Epithelial cell of proximal tubule (primary cell): Measurements from ENCODE around the gene HLA-DQA1. TPM values are rescaled to one million over a fixed set of nuclear protein-coding genes. Genes with fewer than 3 reads are reported as not detected.
"Not testable (repeated sequence)": the region's sequence is repeated elsewhere in the genome, so short reads cannot be mapped to it uniquely, and the experiment has no call there.

Experiments used
- DNase-seq: peaks from one replicate; pipeline ENCODE4 v3.0.0-alpha.2; 2011; ENCODE audit warnings: low read depth
- H3K4me3 ChIP-seq: 2 replicates; pipeline ENCODE4 v1.5.1; 2011; ENCODE audit warnings: low read depth, mild to moderate bottlenecking, low read length
- CTCF ChIP-seq: conservative IDR thresholded peaks from 2 replicates; pipeline ENCODE4 v1.5.1; 2012; ENCODE audit warnings: low read depth, mild to moderate bottlenecking, low read length
- total RNA-seq: library from RNA; depleted of rRNA; stranded (reverse); fragments of >200 nt; gene quantifications from 2 replicates; pipeline ENCODE4 v1.2.3, GENCODE V29; 2015

HLA-DQA1 gene
- total RNA-seq, 1 donor from 2014 or later = not detected

DNA sequence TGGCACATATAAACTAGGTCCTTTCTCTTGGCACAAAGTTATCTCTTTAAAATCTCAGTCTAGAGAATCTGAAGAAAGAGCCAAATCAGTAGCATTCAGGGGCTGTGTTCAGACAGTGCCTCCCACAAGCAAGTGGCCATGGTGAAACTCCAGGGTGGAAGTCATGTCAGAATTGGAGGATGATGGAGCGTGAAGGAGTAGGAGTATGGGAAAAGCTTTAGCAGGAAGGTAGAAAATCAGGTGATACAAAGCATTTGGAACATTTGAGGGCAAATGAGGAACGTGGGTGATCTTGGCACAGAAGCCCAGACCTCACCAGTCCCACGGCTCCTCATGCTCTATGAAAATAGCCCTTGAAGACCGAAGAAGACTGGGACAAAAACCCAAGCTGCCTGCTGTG is 32.0 kb downstream of the HLA-DQA1 start:
- TF ChIP-seq CTCF = no peak
- DNase-seq = no peak
- H3K4me3 ChIP-seq = no peak overlapping the region

GRCh38 chr6:32669893-32670292 is 32.7 kb downstream of the HLA-DQA1 start:
- TF ChIP-seq CTCF = no peak
- H3K4me3 ChIP-seq = no peak overlapping the region
- DNase-seq = no peak

- H3K4me3 ChIP-seq, DNase-seq: not testable (repeated sequence)
Measured at GRCh38 chr6:32671908-32672307, 34.7 kb downstream of the HLA-DQA1 start.

- not testable (repeated sequence) for H3K4me3 ChIP-seq, DNase-seq
Measured at GRCh38 chr6:32674123-32674522, 36.9 kb downstream of the HLA-DQA1 start.

GRCh38 chr6:32679492-32679891 is 42.3 kb downstream of the HLA-DQA1 start:
- DNase-seq = no peak
- H3K4me3 ChIP-seq = no peak overlapping the region
- TF ChIP-seq CTCF = no peak

DNA sequence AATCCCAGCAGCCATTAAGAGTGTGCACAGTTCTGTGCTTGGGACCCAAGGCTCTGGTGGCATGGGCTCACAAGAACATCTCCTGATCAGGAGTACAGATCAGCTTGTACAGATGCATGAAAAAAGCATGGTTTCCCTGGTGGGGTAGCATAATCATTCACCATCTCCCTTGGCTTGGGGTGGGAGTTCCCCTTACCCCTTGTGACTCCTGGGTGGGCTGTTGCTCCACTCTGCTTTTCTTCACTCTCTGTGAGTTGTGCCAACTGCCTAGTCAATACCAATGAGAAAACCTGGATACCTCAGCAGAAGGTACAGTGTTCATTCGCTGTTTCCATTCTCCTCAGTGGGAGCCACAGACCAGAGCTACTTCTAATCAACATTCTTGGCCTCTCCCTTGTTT is 42.8 kb downstream of the HLA-DQA1 start:
- DNase-seq = no peak
- H3K4me3 ChIP-seq = no peak overlapping the region
- no peak for TF ChIP-seq CTCF

- DNase-seq = no peak
- no peak for TF ChIP-seq CTCF
- H3K4me3 ChIP-seq = no peak overlapping the region
Measured at GRCh38 chr6:32684246-32684645, 47.0 kb downstream of the HLA-DQA1 start.

DNA sequence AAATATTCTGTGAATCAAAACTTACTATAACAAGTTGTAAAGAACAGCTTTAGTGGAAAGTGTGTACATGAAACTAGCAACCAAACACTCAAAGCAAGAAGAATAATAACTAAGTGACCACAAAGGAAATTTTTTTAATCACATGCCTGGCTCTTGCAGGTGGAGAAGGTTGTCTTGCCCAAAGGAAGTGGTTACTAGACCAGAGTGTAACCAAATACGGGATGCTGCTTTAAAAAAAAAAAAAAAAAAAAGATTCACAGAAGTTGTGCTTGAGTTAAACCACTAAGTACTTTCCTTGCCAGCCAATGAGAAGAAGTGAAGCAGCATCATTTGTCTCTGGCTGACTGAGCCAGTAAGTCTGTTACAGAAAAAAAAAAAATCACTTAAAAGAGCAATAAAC is 48.4 kb downstream of the HLA-DQA1 start:
- no peak for DNase-seq
- TF ChIP-seq CTCF = no peak
- H3K4me3 ChIP-seq = no peak overlapping the region
